Effector memory CD8-positive, alpha-beta T cell (primary cell): ENCODE measurements around the gene HERC3.

Experiments
- ATAC-seq: fragments of 150-1000 bp; cut with Tn5 transposase; replicated peaks from 2 replicates; pipeline ENCODE4 v1.10.0; 2021; ENCODE audit warnings: mild to moderate bottlenecking, moderate library complexity
- DNase-seq, 3 experiments: peaks; one replicate each; pipeline ENCODE4 v3.0.0; 2021
- H3K27ac Mint-ChIP-seq, 2 donors: one replicate each; pipeline ENCODE4 v1.8.0; 2022; ENCODE audit warnings: mild to moderate bottlenecking in 2 of 2, mixed read lengths in 2 of 2, moderate library complexity in 2 of 2
- H3K27me3 Mint-ChIP-seq, 2 donors: one replicate each; pipeline ENCODE4 v1.8.0; 2022; ENCODE audit warnings: mixed read lengths in 2 of 2
- H3K36me3 Mint-ChIP-seq: one replicate; pipeline ENCODE4 v1.8.0; 2022; ENCODE audit warnings: mild to moderate bottlenecking, moderate library complexity, mixed read lengths; ENCODE audit not compliant: insufficient read depth
- H3K4me1 Mint-ChIP-seq, 2 donors: one replicate each; pipeline ENCODE4 v1.8.0; 2022; ENCODE audit warnings: low read depth in 2 of 2, mixed read lengths in 2 of 2
- H3K4me3 Mint-ChIP-seq, 2 donors: one replicate each; pipeline ENCODE4 v1.8.0; 2022; ENCODE audit warnings: mild to moderate bottlenecking in 2 of 2, mixed read lengths in 2 of 2, moderate library complexity in 2 of 2
- H3K9me3 Mint-ChIP-seq, 2 donors: one replicate each; pipeline ENCODE4 v1.8.0; 2022; ENCODE audit warnings: mixed read lengths in 2 of 2
- total RNA-seq, 9 experiments: gene quantifications; one replicate each; lab custom pipeline; 2026; lab: John Stamatoyannopoulos, UW

Gene HERC3
- 0.49 to 11.8 (median 3.6) reads per million in 9 experiments for total RNA-seq

DNA sequence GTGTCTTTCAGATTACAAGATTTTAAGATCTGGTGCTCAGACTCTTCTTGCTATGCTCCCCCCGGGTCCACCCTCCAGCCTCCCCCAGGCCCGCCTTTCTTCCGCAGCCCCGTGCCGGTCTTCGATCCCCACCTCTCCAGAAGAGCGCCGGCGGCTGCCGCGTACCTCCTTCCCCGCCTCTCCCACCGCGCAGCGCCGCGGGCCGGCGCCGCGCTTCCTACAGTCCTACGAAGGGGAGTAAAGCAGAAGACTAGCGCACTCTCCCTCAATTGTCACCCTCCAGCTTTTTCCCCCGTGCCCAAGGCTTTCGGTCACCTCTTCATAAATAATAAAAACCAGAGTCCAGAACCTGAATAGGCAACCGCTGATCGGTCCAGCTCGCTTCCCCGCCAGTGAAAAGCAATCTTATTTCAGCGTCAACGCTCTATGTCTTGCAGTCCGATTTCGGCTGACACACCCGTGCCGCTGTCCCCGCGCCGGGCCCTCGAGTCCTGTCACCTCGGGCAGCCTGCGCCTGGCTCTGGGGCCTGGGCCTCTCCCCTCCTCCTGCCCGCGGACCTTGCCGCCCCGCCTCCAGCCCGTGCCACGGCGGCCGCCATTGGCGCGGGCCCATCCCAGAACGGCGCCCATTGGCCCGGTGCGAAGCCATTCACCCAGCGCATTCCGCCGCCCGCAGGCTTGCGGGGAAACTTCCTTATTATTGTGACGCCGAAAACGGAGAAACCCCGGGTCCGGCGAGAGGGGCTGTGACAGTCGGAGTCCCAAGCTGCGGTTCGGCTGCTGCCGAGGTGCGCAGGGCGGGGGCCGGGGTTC lies at the start of gene HERC3:
HERC3 (plus strand) TSS at position 694 of the 813 bp plus-strand sequence. CDS start 13,344 bp downstream, outside the sequence.
- peak; percentile 84 to 87 (median 86) for DNase-seq
- ATAC-seq = peak; percentile 84
- H3K4me1 Mint-ChIP-seq = peaks cover 20 to 31% of the 10 kb centered on the region in 2 donors
- no peaks in the 10 kb centered on the region for H3K9me3 Mint-ChIP-seq
- peak within 1 kb of the TSS; percentile 96 to 98 for H3K4me3 Mint-ChIP-seq
- no peaks in the 10 kb centered on the region for H3K27me3 Mint-ChIP-seq
- peak within 1 kb of the TSS; percentile 97 to 99 for H3K27ac Mint-ChIP-seq
- H3K36me3 Mint-ChIP-seq = peaks cover 25% of the 10 kb centered on the region

GRCh38 chr4:88549815-88550214 lies 42.5 kb upstream of the HERC3 start:
- no peak overlapping the region for H3K4me3 Mint-ChIP-seq
- no peaks in the 10 kb centered on the region for H3K36me3 Mint-ChIP-seq
- peaks cover 12 to 18% of the 10 kb centered on the region in 2 donors for H3K27me3 Mint-ChIP-seq
- H3K9me3 Mint-ChIP-seq = no peaks in the 10 kb centered on the region
- DNase-seq (no peak), ATAC-seq (no peak)
- H3K4me1 Mint-ChIP-seq = no peaks in the 10 kb centered on the region
- no peak overlapping the region for H3K27ac Mint-ChIP-seq

- H3K27me3 Mint-ChIP-seq = peaks cover 12 to 39% of the 10 kb centered on the region in 2 donors
- H3K9me3 Mint-ChIP-seq = no peaks in the 10 kb centered on the region
- H3K27ac Mint-ChIP-seq = no peak overlapping the region
- H3K4me3 Mint-ChIP-seq = no peak overlapping the region
- no peaks in the 10 kb centered on the region for H3K36me3 Mint-ChIP-seq
- no peaks in the 10 kb centered on the region for H3K4me1 Mint-ChIP-seq
- ATAC-seq (no peak), DNase-seq (no peak)
Measured at GRCh38 chr4:88567591-88567990, 24.7 kb upstream of the HERC3 start.

GRCh38 chr4:88570001-88570400 lies 22.3 kb upstream of the HERC3 start:
- Mint-ChIP-seq H3K27me3 (peaks cover 12 to 31% of the 10 kb centered on the region in 2 donors), H3K36me3 (no peaks in the 10 kb centered on the region), H3K4me3 (no peak overlapping the region), H3K27ac (no peak overlapping the region), H3K4me1 (no peaks in the 10 kb centered on the region), H3K9me3 (no peaks in the 10 kb centered on the region)
- DNase-seq (no peak), ATAC-seq (no peak)

- no peaks in the 10 kb centered on the region for H3K4me1 Mint-ChIP-seq
- no peak for ATAC-seq
- H3K36me3 Mint-ChIP-seq = no peaks in the 10 kb centered on the region
- H3K9me3 Mint-ChIP-seq = no peaks in the 10 kb centered on the region
- DNase-seq = no peak
- no peak overlapping the region for H3K4me3 Mint-ChIP-seq
- peaks cover 11 to 12% of the 10 kb centered on the region in 2 donors for H3K27me3 Mint-ChIP-seq
- no peak overlapping the region for H3K27ac Mint-ChIP-seq
Measured at GRCh38 chr4:88573276-88573980, 18.9 kb upstream of the HERC3 start.

DNA sequence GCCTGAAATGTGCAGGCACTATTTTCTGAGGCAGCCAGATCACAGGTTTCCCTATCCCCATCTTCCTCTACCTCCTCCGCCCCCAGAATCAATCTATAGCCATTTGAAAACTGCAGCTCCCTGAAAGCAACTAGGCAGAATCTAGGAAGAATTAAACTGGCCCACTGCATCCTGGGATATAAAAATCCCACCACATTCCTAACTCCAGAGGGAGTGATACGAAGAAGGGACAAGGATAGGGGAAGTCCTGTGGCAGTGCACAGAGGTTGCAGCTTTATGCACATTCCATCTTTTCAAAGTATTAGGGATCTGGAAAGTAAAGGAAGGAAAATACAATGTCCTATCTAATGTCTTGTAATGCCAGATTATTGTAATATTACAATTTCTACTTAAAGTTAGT lies 18.3 kb upstream of the HERC3 start:
- H3K36me3 Mint-ChIP-seq = no peaks in the 10 kb centered on the region
- ATAC-seq (no peak), DNase-seq (no peak)
- no peak overlapping the region for H3K4me3 Mint-ChIP-seq
- peaks cover 10 to 11% of the 10 kb centered on the region in 2 donors for H3K27me3 Mint-ChIP-seq
- no peaks in the 10 kb centered on the region for H3K9me3 Mint-ChIP-seq
- H3K4me1 Mint-ChIP-seq = no peaks in the 10 kb centered on the region
- H3K27ac Mint-ChIP-seq = no peak overlapping the region

- no peaks in the 10 kb centered on the region for H3K4me1 Mint-ChIP-seq
- H3K9me3 Mint-ChIP-seq = no peaks in the 10 kb centered on the region
- no peak overlapping the region for H3K4me3 Mint-ChIP-seq
- no peaks in the 10 kb centered on the region for H3K27me3 Mint-ChIP-seq
- no peak for ATAC-seq
- no peak overlapping the region for H3K27ac Mint-ChIP-seq
- DNase-seq = no peak
- no peaks in the 10 kb centered on the region for H3K36me3 Mint-ChIP-seq
Measured at GRCh38 chr4:88575186-88575585, 17.1 kb upstream of the HERC3 start.

DNA sequence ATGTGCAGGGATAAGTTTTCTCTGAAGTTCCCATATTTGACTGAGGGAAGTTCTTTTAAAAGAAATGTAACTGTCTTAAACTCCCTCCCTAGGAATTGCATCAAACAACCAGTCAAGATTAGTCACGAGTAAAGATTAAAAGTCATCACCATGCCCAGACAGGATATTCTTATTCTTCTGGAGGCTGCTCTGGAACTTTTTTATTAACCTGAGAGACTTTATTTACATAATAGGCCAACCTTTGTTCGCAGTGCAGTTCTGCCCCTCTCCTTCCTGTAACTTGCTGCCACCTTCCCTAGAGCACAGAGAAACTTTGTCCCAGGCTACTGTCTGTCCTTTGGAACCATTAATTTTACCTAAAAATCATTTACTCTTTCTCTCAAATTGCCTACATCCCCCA lies 9.8 kb upstream of the HERC3 start:
- no peaks in the 10 kb centered on the region for H3K4me1 Mint-ChIP-seq
- DNase-seq (no peak), ATAC-seq (no peak)
- no peaks in the 10 kb centered on the region for H3K36me3 Mint-ChIP-seq
- H3K27me3 Mint-ChIP-seq = no peaks in the 10 kb centered on the region
- H3K4me3 Mint-ChIP-seq = no peak overlapping the region
- H3K9me3 Mint-ChIP-seq = no peaks in the 10 kb centered on the region
- H3K27ac Mint-ChIP-seq = no peak overlapping the region

GRCh38 chr4:88583631-88584470 lies 8.4 kb upstream of the HERC3 start:
- no peaks in the 10 kb centered on the region for H3K36me3 Mint-ChIP-seq
- no peak overlapping the region for H3K27ac Mint-ChIP-seq
- DNase-seq (no peak), ATAC-seq (no peak)
- H3K4me3 Mint-ChIP-seq = no peak overlapping the region
- no peaks in the 10 kb centered on the region for H3K27me3 Mint-ChIP-seq
- no peaks in the 10 kb centered on the region for H3K9me3 Mint-ChIP-seq
- H3K4me1 Mint-ChIP-seq = no peaks in the 10 kb centered on the region

DNA sequence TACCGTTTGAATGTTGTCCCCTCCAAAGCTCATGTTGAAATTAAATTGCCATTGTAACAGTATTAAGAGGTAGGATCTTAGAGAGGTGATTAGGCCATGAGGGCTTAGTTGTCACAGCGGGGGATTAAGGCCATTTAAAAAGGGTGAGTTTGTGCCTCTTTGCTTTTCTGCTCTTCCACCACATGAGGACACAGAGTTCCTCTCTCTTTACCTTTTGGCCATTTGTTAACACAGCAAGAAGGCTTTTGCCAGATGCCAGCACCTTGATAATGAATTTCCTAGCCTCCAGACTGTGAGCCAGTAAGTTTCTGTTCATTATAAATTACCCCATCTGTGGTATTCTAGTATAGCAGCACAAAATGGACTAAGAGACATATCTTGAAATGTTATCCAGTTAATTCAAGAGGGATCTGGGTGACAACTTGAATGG lies 7.8 kb upstream of the HERC3 start:
- Mint-ChIP-seq H3K36me3 (no peaks in the 10 kb centered on the region), H3K4me3 (no peak overlapping the region), H3K27me3 (no peaks in the 10 kb centered on the region), H3K27ac (no peak overlapping the region), H3K9me3 (no peaks in the 10 kb centered on the region), H3K4me1 (no peaks in the 10 kb centered on the region)
- DNase-seq (no peak), ATAC-seq (no peak)

DNA sequence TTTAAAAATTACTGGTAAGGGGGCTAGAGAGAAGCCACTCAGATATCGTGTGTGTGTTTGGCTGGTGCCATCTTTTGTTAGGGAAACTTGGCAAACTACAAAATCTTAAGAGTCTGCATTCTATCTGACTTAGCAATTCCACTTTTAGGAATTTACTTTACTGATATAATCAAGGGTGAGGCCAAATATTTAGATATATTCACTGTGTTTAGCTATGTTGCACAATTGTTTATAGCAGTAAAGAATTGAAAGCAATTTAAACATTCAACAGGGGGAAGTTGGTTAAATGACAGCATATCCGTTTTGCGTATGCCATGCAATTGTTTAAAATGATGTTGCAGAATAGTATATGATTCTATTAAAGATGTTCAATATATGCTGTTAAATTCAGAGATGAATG lies 6.4 kb upstream of the HERC3 start:
- no peak overlapping the region for H3K4me3 Mint-ChIP-seq
- no peak for DNase-seq
- no peak for ATAC-seq
- H3K36me3 Mint-ChIP-seq = no peaks in the 10 kb centered on the region
- H3K9me3 Mint-ChIP-seq = no peaks in the 10 kb centered on the region
- H3K27ac Mint-ChIP-seq = no peak overlapping the region
- no peaks in the 10 kb centered on the region for H3K27me3 Mint-ChIP-seq
- no peaks in the 10 kb centered on the region for H3K4me1 Mint-ChIP-seq

DNA sequence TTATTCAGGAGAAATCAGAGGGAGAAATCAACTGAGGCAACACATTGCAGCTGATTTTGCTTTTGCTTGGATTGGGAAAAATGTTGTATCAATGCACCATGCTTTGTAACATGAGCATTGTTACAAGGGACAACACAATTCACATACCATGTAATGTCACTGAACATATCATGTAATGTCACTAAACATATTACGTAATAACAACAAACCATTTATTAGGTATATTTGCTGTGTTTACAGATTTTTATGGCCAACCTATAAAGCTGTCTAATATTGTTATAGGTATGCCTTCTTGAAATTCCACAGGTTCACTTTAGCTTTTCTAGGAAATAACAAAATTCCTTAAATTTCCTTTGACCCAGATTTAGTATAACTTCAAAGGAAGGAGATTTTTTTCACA lies 5.0 kb upstream of the HERC3 start:
- no peak for DNase-seq
- no peaks in the 10 kb centered on the region for H3K27me3 Mint-ChIP-seq
- no peak overlapping the region for H3K27ac Mint-ChIP-seq
- no peak for ATAC-seq
- peaks cover 9% of the 10 kb centered on the region for H3K36me3 Mint-ChIP-seq
- H3K9me3 Mint-ChIP-seq = no peaks in the 10 kb centered on the region
- peaks cover 7 to 10% of the 10 kb centered on the region in 2 donors for H3K4me1 Mint-ChIP-seq
- H3K4me3 Mint-ChIP-seq = no peak overlapping the region
